Neural cell (in vitro differentiated cells): ENCODE measurements around the gene ALDH2. TPM values are rescaled to one million over a fixed set of nuclear protein-coding genes. Genes with fewer than 3 reads are reported as not detected.

ENCODE experiments used
- H2AFZ ChIP-seq: fragments of 200-600, 300-800 bp; sonication (generic), shearing (Covaris generic); 2 replicates; pipeline ENCODE4 v1.6.0; 2014; ENCODE audit warnings: low read depth, mild to moderate bottlenecking, antibody characterized with exemption, low read length, moderate library complexity
- H3F3A ChIP-seq: fragments of 200-600 bp; shearing (Covaris generic); 2 replicates; pipeline ENCODE4 v1.6.1; 2016; ENCODE audit warnings: mild to moderate bottlenecking, moderate library complexity, mixed read lengths, antibody characterized with exemption, low read length; ENCODE audit not compliant: insufficient read depth, poor library complexity, severe bottlenecking
- H3K27ac ChIP-seq: fragments of 200-600, 300-800 bp; sonication (generic), shearing (Covaris generic); 2 replicates; pipeline ENCODE4 v1.5.1; 2014; ENCODE audit warnings: mild to moderate bottlenecking, low read length, moderate library complexity
- H3K27me3 ChIP-seq: fragments of 300-800, 200-600 bp; sonication (generic), shearing (Covaris generic); 2 replicates; pipeline ENCODE4 v1.6.0; 2014; ENCODE audit warnings: mild to moderate bottlenecking, low read depth, low read length, moderate library complexity; ENCODE audit not compliant: insufficient read depth
- H3K36me3 ChIP-seq: fragments of 300-800, 200-600 bp; sonication (generic), shearing (Covaris generic); 2 replicates; pipeline ENCODE4 v1.5.1; 2014; ENCODE audit warnings: mild to moderate bottlenecking, antibody characterized with exemption, low read length, moderate library complexity; ENCODE audit not compliant: insufficient read depth
- H3K4me2 ChIP-seq: fragments of 300-800, 200-600 bp; sonication (generic), shearing (Covaris generic); 2 replicates; pipeline ENCODE4 v1.6.0; 2014; ENCODE audit warnings: mild to moderate bottlenecking, low read length
- H3K4me3 ChIP-seq: fragments of 300-800, 200-600 bp; sonication (generic), shearing (Covaris generic); 2 replicates; pipeline ENCODE4 v1.5.1; 2014; ENCODE audit warnings: mild to moderate bottlenecking, low read length, moderate library complexity
- H3K79me2 ChIP-seq: fragments of 200-600 bp; shearing (Covaris generic); replicated peaks from 2 replicates; pipeline ENCODE4 v1.6.0; 2014; ENCODE audit warnings: mild to moderate bottlenecking, low read length, moderate library complexity; ENCODE audit not compliant: insufficient read depth
- H3K9ac ChIP-seq: fragments of 300-800, 200-600 bp; sonication (generic), shearing (Covaris generic); 2 replicates; pipeline ENCODE4 v1.6.1; 2016; ENCODE audit warnings: mild to moderate bottlenecking, low read length, mixed read lengths
- H3K9me2 ChIP-seq: fragments of 200-600 bp; shearing (Covaris generic); 2 replicates; pipeline ENCODE4 v1.6.1; 2016; ENCODE audit warnings: mild to moderate bottlenecking, low read length, mixed read lengths; ENCODE audit not compliant: insufficient read depth
- H3K9me3 ChIP-seq: fragments of 200-600, 300-800 bp; sonication (generic), shearing (Covaris generic); 2 replicates; pipeline ENCODE4 v1.6.1; 2016; ENCODE audit warnings: mild to moderate bottlenecking, mixed run types, low read length, moderate library complexity, mixed read lengths
- H4K20me1 ChIP-seq: fragments of 200-600 bp; shearing (Covaris generic); 2 replicates; pipeline ENCODE4 v1.6.1; 2016; ENCODE audit warnings: mild to moderate bottlenecking, mixed run types; ENCODE audit not compliant: insufficient read depth
- EP300 ChIP-seq: fragments of 450-650 bp; conservative IDR thresholded peaks from 2 replicates; pipeline ENCODE4 v1.6.1; 2014; ENCODE audit warnings: antibody characterized with exemption, mild to moderate bottlenecking, moderate library complexity; ENCODE audit not compliant: poor library complexity, severe bottlenecking
- EZH2 ChIP-seq: fragments of 200-600, 300-800 bp; shearing (Covaris generic), sonication (generic); IDR thresholded peaks from 2 replicates; pipeline ENCODE4 v1.6.1; 2014; ENCODE audit warnings: antibody characterized with exemption, low read length, borderline replicate concordance, mild to moderate bottlenecking; ENCODE audit not compliant: insufficient read depth, poor library complexity, severe bottlenecking
- POLR2AphosphoS5 ChIP-seq: IDR thresholded peaks from 2 replicates; pipeline ENCODE4 v1.6.1; 2012
- SMC3 ChIP-seq: fragments of 450-650 bp; conservative IDR thresholded peaks from 2 replicates; pipeline ENCODE4 v1.6.1; 2014; ENCODE audit warnings: antibody characterized with exemption, mild to moderate bottlenecking, moderate library complexity; ENCODE audit not compliant: poor library complexity
- polyA plus RNA-seq: library from polyadenylated mRNA; depleted of rRNA; stranded (reverse); fragments of >200 nt; gene quantifications from 2 replicates; pipeline ENCODE4 v1.2.3, GENCODE V29; 2014
- TF ChIP-seq, protein P1 (sequence below): fragments of 450-650 bp; IDR thresholded peaks from 2 replicates; pipeline ENCODE4 v1.5.1; 2014; ENCODE audit warnings: antibody characterized with exemption, mild to moderate bottlenecking, moderate library complexity; ENCODE audit not compliant: poor library complexity, severe bottlenecking
- TF ChIP-seq, protein P2 (sequence below): IDR thresholded peaks from 2 replicates; pipeline ENCODE4 v1.6.1; 2012; ENCODE audit warnings: borderline replicate concordance

ALDH2 gene
- polyA plus RNA-seq, 1 donor from 2014 or later, result 64.3 TPM

DNA sequence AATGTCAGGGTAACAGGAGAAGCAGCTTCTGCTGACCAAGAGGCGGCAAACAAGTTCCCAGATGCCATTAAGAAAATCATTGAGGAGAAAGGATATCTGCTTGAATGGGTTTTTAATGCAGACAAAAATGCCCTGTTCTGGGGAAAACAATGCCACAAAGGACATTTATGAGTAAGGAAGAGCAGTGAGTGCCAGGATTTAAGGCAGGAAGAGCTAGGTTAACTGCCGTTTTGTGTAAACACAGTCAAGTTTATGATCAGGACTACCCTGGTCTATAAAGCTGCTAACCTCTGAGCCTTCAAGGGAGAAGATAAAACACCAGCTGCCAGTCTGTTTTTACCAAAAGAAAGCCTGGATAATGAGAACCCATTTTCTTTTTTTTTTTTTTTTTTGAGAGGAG, 83.8 kb downstream of the ALDH2 start:
- TF ChIP-seq, protein P1, sequence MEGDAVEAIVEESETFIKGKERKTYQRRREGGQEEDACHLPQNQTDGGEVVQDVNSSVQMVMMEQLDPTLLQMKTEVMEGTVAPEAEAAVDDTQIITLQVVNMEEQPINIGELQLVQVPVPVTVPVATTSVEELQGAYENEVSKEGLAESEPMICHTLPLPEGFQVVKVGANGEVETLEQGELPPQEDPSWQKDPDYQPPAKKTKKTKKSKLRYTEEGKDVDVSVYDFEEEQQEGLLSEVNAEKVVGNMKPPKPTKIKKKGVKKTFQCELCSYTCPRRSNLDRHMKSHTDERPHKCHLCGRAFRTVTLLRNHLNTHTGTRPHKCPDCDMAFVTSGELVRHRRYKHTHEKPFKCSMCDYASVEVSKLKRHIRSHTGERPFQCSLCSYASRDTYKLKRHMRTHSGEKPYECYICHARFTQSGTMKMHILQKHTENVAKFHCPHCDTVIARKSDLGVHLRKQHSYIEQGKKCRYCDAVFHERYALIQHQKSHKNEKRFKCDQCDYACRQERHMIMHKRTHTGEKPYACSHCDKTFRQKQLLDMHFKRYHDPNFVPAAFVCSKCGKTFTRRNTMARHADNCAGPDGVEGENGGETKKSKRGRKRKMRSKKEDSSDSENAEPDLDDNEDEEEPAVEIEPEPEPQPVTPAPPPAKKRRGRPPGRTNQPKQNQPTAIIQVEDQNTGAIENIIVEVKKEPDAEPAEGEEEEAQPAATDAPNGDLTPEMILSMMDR, result no peak
- no peak for TF ChIP-seq SMC3
- Histone ChIP-seq H2AFZ (no peak overlapping the region), H3K36me3 (no peaks in the 10 kb centered on the region), H3K4me3 (no peak overlapping the region), H3K4me2 (no peak overlapping the region), H4K20me1 (no peaks in the 10 kb centered on the region), H3K27me3 (no peaks in the 10 kb centered on the region), H3K9me3 (peaks cover 4% of the 10 kb centered on the region), H3K9ac (no peak overlapping the region), H3K9me2 (no peaks in the 10 kb centered on the region), H3K79me2 (peaks cover 43% of the 10 kb centered on the region), H3K27ac (no peak overlapping the region), H3F3A (no peaks in the 10 kb centered on the region)

DNA sequence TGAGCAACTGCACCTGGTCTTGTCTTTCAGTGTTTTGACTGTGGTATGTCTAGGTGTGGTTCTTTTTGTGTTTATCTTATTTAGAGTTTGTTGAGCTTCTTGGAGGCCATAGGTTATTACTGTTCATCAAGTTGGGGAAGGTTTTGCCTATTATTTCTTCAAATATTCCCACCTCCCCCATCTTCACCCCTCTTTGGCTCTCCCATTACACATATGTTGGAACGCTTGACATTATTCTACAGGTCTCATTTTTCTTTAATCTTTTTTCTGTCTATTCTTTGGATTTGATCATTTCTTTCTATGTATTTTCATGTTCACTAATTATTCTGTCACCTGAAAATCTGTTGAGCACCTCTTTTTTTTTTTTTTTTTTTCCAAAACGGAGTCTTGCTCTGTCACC, 91.5 kb downstream of the ALDH2 start:
- Histone ChIP-seq H3K36me3 (no peaks in the 10 kb centered on the region), H3K4me2 (no peak overlapping the region), H2AFZ (no peak overlapping the region), H3K27me3 (no peaks in the 10 kb centered on the region), H4K20me1 (no peaks in the 10 kb centered on the region), H3F3A (no peaks in the 10 kb centered on the region), H3K79me2 (peaks cover 37% of the 10 kb centered on the region), H3K9me3 (no peaks in the 10 kb centered on the region), H3K9ac (no peak overlapping the region), H3K4me3 (no peak overlapping the region), H3K27ac (no peak overlapping the region), H3K9me2 (no peaks in the 10 kb centered on the region)
- TF ChIP-seq EZH2, result no peak
- no peak for TF ChIP-seq SMC3
- no peak for TF ChIP-seq EP300
- TF ChIP-seq, protein P1, result no peak
- no peak for TF ChIP-seq POLR2AphosphoS5

DNA sequence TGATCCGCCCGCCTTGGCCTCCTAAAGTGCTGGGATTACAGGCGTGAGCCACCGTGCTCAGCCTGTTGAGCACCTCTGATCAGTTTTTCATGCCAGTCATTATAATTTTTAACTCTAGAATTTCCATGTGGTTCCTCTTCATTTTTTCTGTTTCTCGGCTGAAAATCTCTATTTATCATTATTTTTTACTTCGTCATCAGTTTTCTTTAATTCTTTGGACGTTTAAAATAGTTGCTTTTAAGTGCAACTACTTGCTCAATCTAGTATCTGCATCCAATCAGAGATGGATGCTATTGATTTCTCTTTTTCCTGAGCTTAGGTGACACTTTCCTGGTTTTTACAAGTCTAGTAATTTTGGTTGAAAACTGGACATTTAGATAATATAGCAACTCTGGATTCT, 92.0 kb downstream of the ALDH2 start:
- Histone ChIP-seq H3K9me3 (no peaks in the 10 kb centered on the region), H3K79me2 (peaks cover 37% of the 10 kb centered on the region), H3K4me3 (no peak overlapping the region), H3K36me3 (no peaks in the 10 kb centered on the region), H3K4me2 (no peak overlapping the region), H2AFZ (no peak overlapping the region), H4K20me1 (no peaks in the 10 kb centered on the region), H3K9me2 (no peaks in the 10 kb centered on the region), H3K27ac (no peak overlapping the region), H3F3A (no peaks in the 10 kb centered on the region), H3K9ac (no peak overlapping the region), H3K27me3 (no peaks in the 10 kb centered on the region)
- TF ChIP-seq, protein P2, sequence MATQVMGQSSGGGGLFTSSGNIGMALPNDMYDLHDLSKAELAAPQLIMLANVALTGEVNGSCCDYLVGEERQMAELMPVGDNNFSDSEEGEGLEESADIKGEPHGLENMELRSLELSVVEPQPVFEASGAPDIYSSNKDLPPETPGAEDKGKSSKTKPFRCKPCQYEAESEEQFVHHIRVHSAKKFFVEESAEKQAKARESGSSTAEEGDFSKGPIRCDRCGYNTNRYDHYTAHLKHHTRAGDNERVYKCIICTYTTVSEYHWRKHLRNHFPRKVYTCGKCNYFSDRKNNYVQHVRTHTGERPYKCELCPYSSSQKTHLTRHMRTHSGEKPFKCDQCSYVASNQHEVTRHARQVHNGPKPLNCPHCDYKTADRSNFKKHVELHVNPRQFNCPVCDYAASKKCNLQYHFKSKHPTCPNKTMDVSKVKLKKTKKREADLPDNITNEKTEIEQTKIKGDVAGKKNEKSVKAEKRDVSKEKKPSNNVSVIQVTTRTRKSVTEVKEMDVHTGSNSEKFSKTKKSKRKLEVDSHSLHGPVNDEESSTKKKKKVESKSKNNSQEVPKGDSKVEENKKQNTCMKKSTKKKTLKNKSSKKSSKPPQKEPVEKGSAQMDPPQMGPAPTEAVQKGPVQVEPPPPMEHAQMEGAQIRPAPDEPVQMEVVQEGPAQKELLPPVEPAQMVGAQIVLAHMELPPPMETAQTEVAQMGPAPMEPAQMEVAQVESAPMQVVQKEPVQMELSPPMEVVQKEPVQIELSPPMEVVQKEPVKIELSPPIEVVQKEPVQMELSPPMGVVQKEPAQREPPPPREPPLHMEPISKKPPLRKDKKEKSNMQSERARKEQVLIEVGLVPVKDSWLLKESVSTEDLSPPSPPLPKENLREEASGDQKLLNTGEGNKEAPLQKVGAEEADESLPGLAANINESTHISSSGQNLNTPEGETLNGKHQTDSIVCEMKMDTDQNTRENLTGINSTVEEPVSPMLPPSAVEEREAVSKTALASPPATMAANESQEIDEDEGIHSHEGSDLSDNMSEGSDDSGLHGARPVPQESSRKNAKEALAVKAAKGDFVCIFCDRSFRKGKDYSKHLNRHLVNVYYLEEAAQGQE, result no peak
- no peak for TF ChIP-seq EZH2
